BLaER1 (cell line): ENCODE results near the gene LTBP2.
A peak's percentile ranks its signal among the peaks of the same experiment; 100 is the strongest.

ENCODE experiments used
- H3K27ac ChIP-seq: shearing (Covaris generic); formaldehyde crosslinking; 2 replicates; pipeline ENCODE4 v1.8.1; 2022
- H3K27me3 ChIP-seq: shearing (Covaris generic); formaldehyde crosslinking; 2 replicates; pipeline ENCODE4 v1.8.1; 2022
- H3K36me3 ChIP-seq: shearing (Covaris generic); formaldehyde crosslinking; 2 replicates; pipeline ENCODE4 v1.8.1; 2022
- H3K4me1 ChIP-seq: shearing (Covaris generic); formaldehyde crosslinking; 2 replicates; pipeline ENCODE4 v1.8.1; 2022
- H3K4me2 ChIP-seq: shearing (Covaris generic); formaldehyde crosslinking; 2 replicates; pipeline ENCODE4 v1.8.1; 2022
- H3K4me3 ChIP-seq: shearing (Covaris generic); formaldehyde crosslinking; 2 replicates; pipeline ENCODE4 v1.8.1; 2022
- H3K9ac ChIP-seq: shearing (Covaris generic); formaldehyde crosslinking; 2 replicates; pipeline ENCODE4 v1.8.1; 2022
- H3K9me3 ChIP-seq: shearing (Covaris generic); formaldehyde crosslinking; 2 replicates; pipeline ENCODE4 v1.8.1; 2022
- H4K20me1 ChIP-seq: shearing (Covaris generic); formaldehyde crosslinking; 2 replicates; pipeline ENCODE4 v1.8.1; 2022
- Cebpa-rat ChIP-seq: shearing (Covaris generic); IDR thresholded peaks from 2 replicates; pipeline ENCODE4 v1.8.1; 2022

LTBP2 gene

DNA sequence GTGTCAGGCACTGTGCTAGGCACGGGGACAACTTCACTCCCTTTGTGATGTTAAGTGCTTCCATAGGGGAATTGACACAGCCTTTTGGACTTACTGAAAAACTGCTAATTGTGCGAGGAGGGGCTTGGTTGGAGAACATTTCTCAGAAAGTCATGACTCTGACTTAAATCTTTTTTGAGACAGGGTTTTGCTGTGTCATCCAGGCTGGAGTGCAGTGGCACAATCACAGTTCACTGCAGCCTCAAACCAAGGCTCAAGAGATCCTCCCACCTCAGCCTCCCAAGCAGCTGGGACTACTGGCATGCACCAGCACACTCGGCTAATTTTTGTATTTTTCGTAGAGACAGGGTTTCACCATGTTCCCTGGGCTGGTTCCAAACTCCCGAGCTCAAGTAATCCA is 10.2 kb upstream of the LTBP2 start:
- no peaks in the 10 kb centered on the region for H4K20me1 ChIP-seq
- H3K4me2 ChIP-seq: no peak overlapping the region
- no peaks in the 10 kb centered on the region for H3K9me3 ChIP-seq
- H3K36me3 ChIP-seq: no peaks in the 10 kb centered on the region
- H3K4me3 ChIP-seq: no peak overlapping the region
- peaks cover 46% of the 10 kb centered on the region for H3K4me1 ChIP-seq
- no peaks in the 10 kb centered on the region for H3K27me3 ChIP-seq
- H3K27ac ChIP-seq: no peak overlapping the region
- TF ChIP-seq Cebpa-rat: no peak
- no peak overlapping the region for H3K9ac ChIP-seq

DNA sequence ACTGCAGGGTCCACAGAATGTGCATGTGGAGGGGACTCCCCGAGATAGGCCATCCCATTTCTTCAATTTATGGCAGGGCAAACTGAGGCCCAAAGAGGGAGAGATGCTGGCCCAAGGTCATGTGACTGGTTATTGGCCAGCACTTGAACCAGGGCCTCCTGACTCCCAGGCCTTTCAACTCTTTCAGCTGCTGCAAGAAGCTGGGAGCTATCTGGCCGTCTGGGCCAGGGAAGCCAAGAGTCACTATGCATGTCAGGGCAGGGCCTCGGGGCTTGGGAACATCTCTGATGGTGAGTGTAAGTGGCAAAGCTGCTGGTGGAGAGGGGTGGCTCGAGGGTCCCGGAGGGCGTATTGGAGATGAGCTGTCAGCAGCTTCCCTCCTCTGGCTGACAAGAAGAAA is 9.5 kb upstream of the LTBP2 start:
- Histone ChIP-seq H3K4me3 (no peak overlapping the region), H3K27ac (no peak overlapping the region), H3K36me3 (no peaks in the 10 kb centered on the region), H3K27me3 (no peaks in the 10 kb centered on the region), H3K4me1 (peaks cover 48% of the 10 kb centered on the region), H4K20me1 (no peaks in the 10 kb centered on the region), H3K9ac (no peak overlapping the region), H3K4me2 (no peak overlapping the region), H3K9me3 (no peaks in the 10 kb centered on the region)
- TF ChIP-seq Cebpa-rat: no peak

DNA sequence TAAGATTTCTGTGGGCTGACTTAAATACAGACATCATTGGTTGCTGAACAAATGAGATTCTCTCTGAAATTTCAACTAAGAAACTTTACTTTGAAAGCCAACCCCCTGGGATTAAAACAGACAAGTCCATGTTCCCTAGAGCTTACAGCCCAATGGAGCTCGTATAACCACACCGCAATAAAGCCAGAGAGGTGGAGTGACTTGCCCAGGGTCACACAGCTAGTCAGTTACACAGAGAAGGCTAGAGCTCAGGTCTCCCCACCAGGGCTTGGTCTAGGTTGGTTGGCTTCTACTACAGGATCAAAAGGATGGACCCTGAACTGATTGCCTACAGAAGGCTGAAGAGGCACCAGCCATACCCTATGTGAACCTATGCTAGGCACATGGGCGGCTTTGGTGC is 8.9 kb upstream of the LTBP2 start:
- H3K4me3 ChIP-seq: no peak overlapping the region
- no peak for TF ChIP-seq Cebpa-rat
- H3K4me1 ChIP-seq: peaks cover 54% of the 10 kb centered on the region
- H3K9ac ChIP-seq: no peak overlapping the region
- H3K36me3 ChIP-seq: no peaks in the 10 kb centered on the region
- no peak overlapping the region for H3K27ac ChIP-seq
- H4K20me1 ChIP-seq: no peaks in the 10 kb centered on the region
- peak overlapping the region; percentile 66 for H3K4me2 ChIP-seq
- no peaks in the 10 kb centered on the region for H3K9me3 ChIP-seq
- no peaks in the 10 kb centered on the region for H3K27me3 ChIP-seq

DNA sequence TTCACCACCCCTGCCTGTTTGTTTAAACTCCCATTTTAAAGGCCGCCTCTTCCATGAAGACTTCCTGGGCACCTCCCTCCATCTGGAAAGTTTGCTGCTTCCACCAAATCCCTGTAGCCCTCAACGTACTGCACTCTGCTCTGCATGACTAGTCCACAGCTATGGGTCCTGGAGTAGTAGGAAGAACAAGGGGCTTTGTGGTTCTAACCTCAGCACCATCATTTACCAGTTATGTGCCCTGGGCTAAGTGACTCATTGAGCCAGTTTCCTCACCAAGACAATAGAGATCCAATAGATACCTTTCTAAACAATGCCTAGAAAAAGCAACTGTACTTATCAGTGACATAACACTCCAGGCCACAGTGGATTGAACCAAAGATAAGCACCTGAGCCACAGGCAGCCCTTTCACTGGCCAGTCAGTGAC is 8.5 kb upstream of the LTBP2 start:
- no peak overlapping the region for H3K27ac ChIP-seq

DNA sequence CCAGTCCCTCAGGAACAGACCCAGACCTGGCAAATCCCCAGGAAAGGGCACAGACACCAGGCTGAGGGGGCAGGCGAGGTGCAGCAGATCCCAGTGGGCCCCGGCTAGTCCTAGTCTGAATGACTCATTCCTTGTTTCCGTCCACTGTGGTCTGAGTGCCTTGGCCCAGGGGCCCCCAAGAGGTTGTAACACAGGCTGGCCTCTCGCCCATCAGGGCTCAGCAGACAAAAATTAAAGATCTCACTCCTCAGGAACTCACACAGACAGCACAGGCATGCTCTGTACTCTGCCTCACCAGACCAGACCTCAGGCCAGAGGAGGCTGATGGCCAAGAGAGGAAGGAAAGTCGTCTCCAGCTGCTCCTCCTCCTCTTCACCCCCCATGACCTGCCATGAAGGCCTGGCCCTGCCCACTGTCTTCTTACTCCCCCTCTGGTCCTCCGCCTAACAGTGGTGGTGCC is 7.7 kb upstream of the LTBP2 start:
- Histone ChIP-seq H3K27me3 (no peaks in the 10 kb centered on the region), H3K4me2 (peak overlapping the region; percentile 66), H4K20me1 (no peaks in the 10 kb centered on the region), H3K27ac (peak overlapping the region; percentile 47), H3K4me3 (no peak overlapping the region), H3K9me3 (no peaks in the 10 kb centered on the region), H3K9ac (no peak overlapping the region), H3K36me3 (no peaks in the 10 kb centered on the region), H3K4me1 (peaks cover 66% of the 10 kb centered on the region)
- TF ChIP-seq Cebpa-rat: no peak

More for the DNA sequence above, 8.5 kb upstream of the LTBP2 start:
- H3K27me3 ChIP-seq: no peaks in the 10 kb centered on the region
- no peak overlapping the region for H3K9ac ChIP-seq
- peaks cover 58% of the 10 kb centered on the region for H3K4me1 ChIP-seq
- no peak for TF ChIP-seq Cebpa-rat
- H3K4me3 ChIP-seq: no peak overlapping the region
- no peaks in the 10 kb centered on the region for H3K36me3 ChIP-seq
- no peaks in the 10 kb centered on the region for H3K9me3 ChIP-seq
- H4K20me1 ChIP-seq: no peaks in the 10 kb centered on the region
- peak overlapping the region; percentile 66 for H3K4me2 ChIP-seq

DNA sequence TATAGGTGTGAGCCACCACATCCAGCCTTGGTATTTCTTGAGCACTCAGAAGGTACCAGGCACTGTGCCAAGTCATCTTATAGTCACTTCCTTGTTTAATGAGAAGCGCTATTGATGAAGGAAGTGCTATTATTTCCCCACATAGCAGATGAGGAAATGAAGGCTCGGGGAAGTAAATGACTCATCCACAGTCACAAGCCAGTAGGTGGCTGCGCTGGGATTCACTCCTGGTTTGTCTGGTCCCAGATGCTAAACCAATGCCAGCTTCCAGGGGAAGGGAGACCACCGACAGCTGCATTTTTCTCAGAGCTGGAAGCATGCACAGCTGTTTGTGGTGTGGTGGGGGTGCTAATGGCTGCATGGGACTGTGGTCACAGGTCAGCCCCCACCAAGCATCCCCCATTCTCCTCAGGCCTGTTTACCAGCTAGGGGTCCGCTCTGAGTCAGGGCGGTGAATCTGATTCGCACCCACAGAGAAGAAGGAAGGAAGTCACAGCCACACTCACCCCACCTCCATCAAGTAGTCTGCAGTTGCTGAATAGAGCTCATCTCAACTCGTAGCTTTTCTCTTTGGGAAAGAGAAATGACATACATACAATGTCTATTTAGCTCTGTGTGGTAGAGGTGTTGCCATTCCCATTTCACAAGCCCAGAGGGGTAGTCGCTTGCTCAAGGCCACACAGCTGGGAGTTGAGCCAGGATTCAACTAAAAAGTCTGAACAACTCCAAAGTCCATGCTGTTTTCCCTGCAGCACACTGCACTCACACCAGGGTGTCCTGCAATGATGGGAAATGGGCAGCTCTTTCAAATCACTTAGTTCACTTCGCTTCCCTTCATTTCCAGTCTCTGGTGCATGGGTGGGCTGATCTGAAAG is 6.3 kb upstream of the LTBP2 start:
- peaks cover 4% of the 10 kb centered on the region; the same call in 1 of the 2 replicates for H3K27me3 ChIP-seq
- no peaks in the 10 kb centered on the region for H3K9me3 ChIP-seq
- H3K9ac ChIP-seq: no peak overlapping the region
- H3K4me1 ChIP-seq: peaks cover 80% of the 10 kb centered on the region
- H4K20me1 ChIP-seq: no peaks in the 10 kb centered on the region
- H3K36me3 ChIP-seq: no peaks in the 10 kb centered on the region
- no peak for TF ChIP-seq Cebpa-rat
- peak overlapping the region; percentile 66 for H3K4me2 ChIP-seq
- peak overlapping the region; percentile 40 for H3K27ac ChIP-seq
- H3K4me3 ChIP-seq: no peak overlapping the region

DNA sequence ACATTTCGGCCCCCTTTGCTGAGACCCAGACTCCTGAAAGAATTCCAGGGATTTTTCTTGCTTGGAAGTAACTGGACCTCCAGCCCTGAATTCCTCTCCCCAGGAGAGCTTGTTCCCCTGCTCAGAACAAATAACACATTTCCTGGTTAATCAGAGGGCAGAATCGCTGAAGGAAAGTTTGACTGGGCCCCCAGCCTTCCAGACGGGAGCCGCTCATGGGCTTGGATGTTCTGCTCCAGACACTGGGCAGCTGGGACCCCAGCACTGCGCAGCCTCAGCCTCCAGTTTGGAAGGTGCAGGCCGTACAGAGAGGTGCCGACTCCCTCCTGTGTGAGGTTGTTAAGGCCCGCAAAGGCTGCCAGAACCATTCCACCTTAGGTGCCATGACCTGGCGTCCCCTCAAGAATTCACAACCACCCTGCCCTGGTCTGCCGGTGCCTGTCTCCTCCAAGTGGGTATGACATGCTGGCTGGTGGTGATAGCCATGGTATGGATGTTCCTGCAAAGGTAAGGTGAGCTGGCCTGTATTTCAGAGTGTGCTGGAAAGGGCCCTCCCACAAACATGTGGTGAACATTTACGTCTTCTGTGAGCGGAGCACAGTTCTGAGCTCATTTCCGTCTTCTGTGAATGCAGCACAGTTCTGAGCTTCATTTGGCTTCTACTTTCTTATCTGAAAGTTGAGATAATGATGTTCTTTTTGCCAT is 5.1 kb upstream of the LTBP2 start:
- H3K4me3 ChIP-seq: no peak overlapping the region
- H3K9me3 ChIP-seq: no peaks in the 10 kb centered on the region
- H4K20me1 ChIP-seq: 0 out of 2 replicates have a peak, but pooled peaks cover 2% of the 10 kb centered on the region
- H3K27me3 ChIP-seq: peaks cover 15% of the 10 kb centered on the region
- H3K4me2 ChIP-seq: no peak overlapping the region
- H3K9ac ChIP-seq: no peak overlapping the region
- H3K4me1 ChIP-seq: peaks cover 88% of the 10 kb centered on the region
- peak overlapping the region; percentile 8; the same call in 1 of the 2 replicates for H3K27ac ChIP-seq
- H3K36me3 ChIP-seq: no peaks in the 10 kb centered on the region
- TF ChIP-seq Cebpa-rat: no peak

DNA sequence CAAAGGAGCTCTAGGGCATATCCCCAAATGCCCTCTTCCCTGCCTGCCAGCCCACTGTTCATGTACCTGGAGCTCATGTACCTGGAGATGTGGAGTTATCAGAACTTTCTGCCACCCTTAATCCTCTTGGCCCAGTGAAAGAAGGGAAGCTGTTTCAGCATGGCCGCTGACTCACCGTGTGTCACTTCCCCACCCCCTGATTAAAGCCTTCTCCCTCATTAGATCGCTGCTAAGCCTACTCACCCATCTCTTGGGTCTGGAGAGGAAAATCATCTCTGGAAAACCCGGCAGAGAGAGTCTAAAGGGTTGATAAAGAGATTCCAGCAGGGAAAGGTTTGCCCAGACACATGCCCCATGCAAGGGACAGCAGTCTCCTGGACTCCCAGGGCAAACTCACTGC is 4.5 kb upstream of the LTBP2 start:
- Histone ChIP-seq H3K27ac (no peak overlapping the region), H3K4me3 (no peak overlapping the region), H3K9ac (no peak overlapping the region), H3K36me3 (no peaks in the 10 kb centered on the region), H3K9me3 (no peaks in the 10 kb centered on the region), H3K27me3 (peaks cover 21% of the 10 kb centered on the region), H3K4me2 (peak overlapping the region; percentile 73; the same call in 1 of the 2 replicates), H4K20me1 (peaks cover 8% of the 10 kb centered on the region), H3K4me1 (peaks cover 95% of the 10 kb centered on the region)
- TF ChIP-seq Cebpa-rat: no peak

DNA sequence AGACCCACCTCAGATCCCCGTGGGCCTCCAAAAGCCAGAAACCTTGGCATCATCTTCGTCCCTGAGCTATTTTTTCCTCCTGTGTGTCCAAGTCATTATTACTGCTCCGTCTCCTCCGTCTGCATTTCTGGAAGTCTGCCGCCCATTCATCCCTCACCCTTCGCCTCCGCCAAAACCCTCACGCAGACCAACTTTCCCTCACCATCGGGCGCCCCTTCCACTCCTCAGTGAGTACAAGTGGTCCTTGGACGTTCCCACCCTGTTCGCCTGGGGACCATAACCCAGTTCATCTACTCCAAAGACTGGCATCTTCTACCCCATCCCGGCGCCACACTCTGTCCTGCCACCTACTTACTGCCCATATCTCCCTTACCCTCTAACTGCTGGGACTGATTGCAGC is 3.7 kb upstream of the LTBP2 start:
- no peaks in the 10 kb centered on the region for H3K36me3 ChIP-seq
- peaks cover 91% of the 10 kb centered on the region for H3K4me1 ChIP-seq
- H3K4me2 ChIP-seq: peak overlapping the region; percentile 73
- H3K27ac ChIP-seq: no peak overlapping the region
- no peak overlapping the region for H3K4me3 ChIP-seq
- peaks cover 29% of the 10 kb centered on the region for H3K27me3 ChIP-seq
- no peak overlapping the region for H3K9ac ChIP-seq
- H3K9me3 ChIP-seq: no peaks in the 10 kb centered on the region
- H4K20me1 ChIP-seq: peaks cover 16% of the 10 kb centered on the region
- no peak for TF ChIP-seq Cebpa-rat
